Neural cell (in vitro differentiated cells): ENCODE measurements around the gene INPP5A. TPM values are rescaled to one million over a fixed set of nuclear protein-coding genes. Genes with fewer than 3 reads are reported as not detected.

Experiments used
- H2AFZ ChIP-seq: fragments of 200-600, 300-800 bp; sonication (generic), shearing (Covaris generic); 2 replicates; pipeline ENCODE4 v1.6.0; 2014; ENCODE audit warnings: low read depth, mild to moderate bottlenecking, antibody characterized with exemption, low read length, moderate library complexity
- H3F3A ChIP-seq: fragments of 200-600 bp; shearing (Covaris generic); 2 replicates; pipeline ENCODE4 v1.6.1; 2016; ENCODE audit warnings: mild to moderate bottlenecking, moderate library complexity, mixed read lengths, antibody characterized with exemption, low read length; ENCODE audit not compliant: insufficient read depth, poor library complexity, severe bottlenecking
- H3K27ac ChIP-seq: fragments of 200-600, 300-800 bp; sonication (generic), shearing (Covaris generic); 2 replicates; pipeline ENCODE4 v1.5.1; 2014; ENCODE audit warnings: mild to moderate bottlenecking, low read length, moderate library complexity
- H3K27me3 ChIP-seq: fragments of 300-800, 200-600 bp; sonication (generic), shearing (Covaris generic); 2 replicates; pipeline ENCODE4 v1.6.0; 2014; ENCODE audit warnings: mild to moderate bottlenecking, low read depth, low read length, moderate library complexity; ENCODE audit not compliant: insufficient read depth
- H3K36me3 ChIP-seq: fragments of 300-800, 200-600 bp; sonication (generic), shearing (Covaris generic); 2 replicates; pipeline ENCODE4 v1.5.1; 2014; ENCODE audit warnings: mild to moderate bottlenecking, antibody characterized with exemption, low read length, moderate library complexity; ENCODE audit not compliant: insufficient read depth
- H3K4me2 ChIP-seq: fragments of 300-800, 200-600 bp; sonication (generic), shearing (Covaris generic); 2 replicates; pipeline ENCODE4 v1.6.0; 2014; ENCODE audit warnings: mild to moderate bottlenecking, low read length
- H3K4me3 ChIP-seq: fragments of 300-800, 200-600 bp; sonication (generic), shearing (Covaris generic); 2 replicates; pipeline ENCODE4 v1.5.1; 2014; ENCODE audit warnings: mild to moderate bottlenecking, low read length, moderate library complexity
- H3K79me2 ChIP-seq: fragments of 200-600 bp; shearing (Covaris generic); replicated peaks from 2 replicates; pipeline ENCODE4 v1.6.0; 2014; ENCODE audit warnings: mild to moderate bottlenecking, low read length, moderate library complexity; ENCODE audit not compliant: insufficient read depth
- H3K9ac ChIP-seq: fragments of 300-800, 200-600 bp; sonication (generic), shearing (Covaris generic); 2 replicates; pipeline ENCODE4 v1.6.1; 2016; ENCODE audit warnings: mild to moderate bottlenecking, low read length, mixed read lengths
- H3K9me2 ChIP-seq: fragments of 200-600 bp; shearing (Covaris generic); 2 replicates; pipeline ENCODE4 v1.6.1; 2016; ENCODE audit warnings: mild to moderate bottlenecking, low read length, mixed read lengths; ENCODE audit not compliant: insufficient read depth
- H3K9me3 ChIP-seq: fragments of 200-600, 300-800 bp; sonication (generic), shearing (Covaris generic); 2 replicates; pipeline ENCODE4 v1.6.1; 2016; ENCODE audit warnings: mild to moderate bottlenecking, mixed run types, low read length, moderate library complexity, mixed read lengths
- H4K20me1 ChIP-seq: fragments of 200-600 bp; shearing (Covaris generic); 2 replicates; pipeline ENCODE4 v1.6.1; 2016; ENCODE audit warnings: mild to moderate bottlenecking, mixed run types; ENCODE audit not compliant: insufficient read depth
- CTCF ChIP-seq: fragments of 450-650 bp; IDR thresholded peaks from 2 replicates; pipeline ENCODE4 v1.5.1; 2014; ENCODE audit warnings: antibody characterized with exemption, mild to moderate bottlenecking, moderate library complexity; ENCODE audit not compliant: poor library complexity, severe bottlenecking
- EP300 ChIP-seq: fragments of 450-650 bp; conservative IDR thresholded peaks from 2 replicates; pipeline ENCODE4 v1.6.1; 2014; ENCODE audit warnings: antibody characterized with exemption, mild to moderate bottlenecking, moderate library complexity; ENCODE audit not compliant: poor library complexity, severe bottlenecking
- EZH2 ChIP-seq: fragments of 200-600, 300-800 bp; shearing (Covaris generic), sonication (generic); IDR thresholded peaks from 2 replicates; pipeline ENCODE4 v1.6.1; 2014; ENCODE audit warnings: antibody characterized with exemption, low read length, borderline replicate concordance, mild to moderate bottlenecking; ENCODE audit not compliant: insufficient read depth, poor library complexity, severe bottlenecking
- MXI1 ChIP-seq: fragments of 450-650 bp; conservative IDR thresholded peaks from 2 replicates; pipeline ENCODE4 v1.6.1; 2014; ENCODE audit warnings: antibody characterized with exemption, mild to moderate bottlenecking; ENCODE audit not compliant: poor library complexity, severe bottlenecking
- POLR2AphosphoS5 ChIP-seq: IDR thresholded peaks from 2 replicates; pipeline ENCODE4 v1.6.1; 2012
- RAD21 ChIP-seq: fragments of 450-650 bp; conservative IDR thresholded peaks from 2 replicates; pipeline ENCODE4 v1.6.1; 2014; ENCODE audit warnings: antibody characterized with exemption, mild to moderate bottlenecking, moderate library complexity
- REST ChIP-seq: IDR thresholded peaks from 2 replicates; pipeline ENCODE4 v1.6.1; 2012; ENCODE audit warnings: borderline replicate concordance
- SMC3 ChIP-seq: fragments of 450-650 bp; conservative IDR thresholded peaks from 2 replicates; pipeline ENCODE4 v1.6.1; 2014; ENCODE audit warnings: antibody characterized with exemption, mild to moderate bottlenecking, moderate library complexity; ENCODE audit not compliant: poor library complexity
- TAF1 ChIP-seq: IDR thresholded peaks from 2 replicates; pipeline ENCODE4 v1.6.1; 2012; ENCODE audit warnings: low read depth
- polyA plus RNA-seq: library from polyadenylated mRNA; depleted of rRNA; stranded (reverse); fragments of >200 nt; gene quantifications from 2 replicates; pipeline ENCODE4 v1.2.3, GENCODE V29; 2014

The INPP5A gene
- polyA plus RNA-seq, 1 donor from 2014 or later = 48.8 TPM

- Histone ChIP-seq H2AFZ (no peak overlapping the region), H3K4me2 (no peak overlapping the region), H3K79me2 (no peaks in the 10 kb centered on the region), H4K20me1 (no peaks in the 10 kb centered on the region), H3F3A (no peaks in the 10 kb centered on the region), H3K9me3 (peaks cover 13% of the 10 kb centered on the region), H3K27ac (no peak overlapping the region), H3K4me3 (no peak overlapping the region), H3K9ac (no peak overlapping the region), H3K9me2 (no peaks in the 10 kb centered on the region), H3K27me3 (no peaks in the 10 kb centered on the region), H3K36me3 (no peaks in the 10 kb centered on the region)
- TF ChIP-seq RAD21 (no peak), TAF1 (no peak), EZH2 (no peak), EP300 (no peak), REST (no peak), MXI1 (no peak), POLR2AphosphoS5 (no peak), SMC3 (no peak), CTCF (no peak)
Observed at GRCh38 chr10:132766291-132766690, 228.7 kb downstream of the INPP5A start.

GRCh38 chr10:132768346-132769248, 231.0 kb downstream of the INPP5A start:
- Histone ChIP-seq H3K4me3 (no peak overlapping the region), H4K20me1 (no peaks in the 10 kb centered on the region), H3K27me3 (no peaks in the 10 kb centered on the region), H2AFZ (no peak overlapping the region), H3K9me2 (no peaks in the 10 kb centered on the region), H3K36me3 (no peaks in the 10 kb centered on the region), H3K9me3 (peaks cover 13% of the 10 kb centered on the region), H3F3A (no peaks in the 10 kb centered on the region), H3K9ac (no peak overlapping the region), H3K27ac (no peak overlapping the region), H3K4me2 (no peak overlapping the region), H3K79me2 (no peaks in the 10 kb centered on the region)
- TF ChIP-seq RAD21 (no peak), EP300 (no peak), EZH2 (no peak), SMC3 (no peak), POLR2AphosphoS5 (no peak), CTCF (no peak), TAF1 (no peak), REST (no peak), MXI1 (no peak)
